Fibroblast of lung (primary cell): ENCODE measurements around the gene KIAA1328.

Source experiments
- CTCF ChIP-seq, 2 donors: IDR thresholded peaks in 1 of 2; conservative IDR thresholded peaks in 1 of 2; 1 replicate in 1 of 2; 2 replicates in 1 of 2; pipeline ENCODE4 v1.5.1; 2011 to 2012; ENCODE audit warnings: low read length in 2 of 2, control low read depth in 1 of 2, inconsistent platforms in 1 of 2, low read depth in 1 of 2, mild to moderate bottlenecking in 1 of 2
- EZH2 ChIP-seq: IDR thresholded peaks from 2 replicates; pipeline ENCODE4 v1.5.1; 2012; ENCODE audit warnings: low read length, control low read depth, mild to moderate bottlenecking; ENCODE audit errors: missing control alignments

- no peak for TF ChIP-seq EZH2
- TF ChIP-seq CTCF (conservative IDR thresholded peaks at IDR 0.05 in 1 of 2, IDR thresholded peaks at IDR 0.05 in 1 of 2; ENCODE audit: low read depth in 1 of 2, low read length in 2 of 2), result no peak
Observed at GRCh38 chr18:37135177-37135576, 306.2 kb downstream of the KIAA1328 start.
